Suprapubic skin (tissue), 4 donors: ENCODE results near the gene GHDC. TPM values are rescaled to one million over a fixed set of nuclear protein-coding genes. Genes with fewer than 3 reads are reported as not detected.
A peak's percentile ranks its signal among the peaks of the same experiment; 100 is the strongest.

Experiments
- DNase-seq, 2 donors: peaks; one replicate each; pipeline ENCODE4 v3.0.0-alpha.2; 2019; ENCODE audit warnings: low spot score in 2 of 2
- H3K27ac ChIP-seq: fragments of 200-600 bp; sonication (generic); one replicate; pipeline ENCODE4 v1.5.1; 2019
- H3K27me3 ChIP-seq: fragments of 200-600 bp; sonication (generic); one replicate; pipeline ENCODE4 v1.5.1; 2019
- H3K36me3 ChIP-seq: fragments of 200-600 bp; sonication (generic); one replicate; pipeline ENCODE4 v1.5.1; 2019
- H3K4me1 ChIP-seq: fragments of 200-600 bp; sonication (generic); one replicate; pipeline ENCODE4 v1.5.1; 2019
- H3K4me3 ChIP-seq: fragments of 200-600 bp; sonication (generic); one replicate; pipeline ENCODE4 v1.5.1; 2019; ENCODE audit warnings: mild to moderate bottlenecking
- H3K9me3 ChIP-seq: fragments of 200-600 bp; sonication (generic); one replicate; pipeline ENCODE4 v1.5.1; 2019
- EP300 ChIP-seq: sonication (generic); formaldehyde crosslinking; IDR thresholded peaks from one replicate; pipeline ENCODE4 v1.6.1; 2017; ENCODE audit warnings: antibody characterized with exemption
- POLR2A ChIP-seq, 2 donors: fragments of 450-650 bp; IDR thresholded peaks; one replicate each; pipeline ENCODE4 v1.6.1; 2017; ENCODE audit warnings: antibody characterized with exemption in 2 of 2, mild to moderate bottlenecking in 2 of 2, moderate library complexity in 2 of 2
- POLR2AphosphoS5 ChIP-seq, 3 donors: sonication (generic); formaldehyde crosslinking; IDR thresholded peaks; one replicate each; pipeline ENCODE4 v1.6.1; 2017; ENCODE audit warnings: antibody characterized with exemption in 3 of 3
- WGBS: methylation state at CpG from one replicate; pipeline ENCODE4 v1.1.5; 2018; 5-methylcytosine and 5-hydroxymethylcytosine counted together
- total RNA-seq, 4 donors: library from RNA; depleted of rRNA; stranded (reverse); fragments of >200 nt; gene quantifications; one replicate each; pipeline ENCODE4 v1.1.0, GENCODE V29; 2016
- TF ChIP-seq, protein P1 (sequence below), 2 donors: fragments of 200-600 bp in 1 of 2; fragments of 450-650 bp in 1 of 2; sonication (generic) in 1 of 2; IDR thresholded peaks; one replicate each; pipeline ENCODE4 v1.5.1; 2016 to 2019; ENCODE audit warnings: antibody characterized with exemption in 2 of 2, mild to moderate bottlenecking in 1 of 2, moderate library complexity in 1 of 2

The GHDC gene
- total RNA-seq, 4 donors from 2014 or later: 14.6 to 22.8 (median 18.7) TPM

DNA sequence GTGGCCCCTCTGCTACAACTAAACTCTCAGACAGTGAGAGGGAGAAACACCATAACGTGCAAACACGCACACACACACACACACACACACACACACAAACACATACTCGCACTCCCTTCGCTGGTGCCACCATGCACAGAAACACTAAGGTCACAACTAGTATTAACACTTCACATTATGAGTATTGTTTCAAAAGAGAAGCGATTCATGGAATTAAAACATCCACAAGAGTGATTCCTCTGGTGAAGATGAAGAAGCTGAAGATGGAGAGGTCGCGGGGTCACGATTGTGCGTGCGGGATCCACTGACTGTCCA, 7.1 kb upstream of the GHDC start:
- no peak overlapping the region for H3K27ac ChIP-seq
- no peaks in the 10 kb centered on the region for H3K4me1 ChIP-seq
- no peak overlapping the region for H3K4me3 ChIP-seq
- H3K9me3 ChIP-seq: no peaks in the 10 kb centered on the region
- H3K36me3 ChIP-seq: peaks cover 68% of the 10 kb centered on the region
- DNase-seq: no peak
- WGBS: 88% methylated on average over 10 of the region's 10 CpGs
- no peak for TF ChIP-seq EP300
- TF ChIP-seq POLR2A (IDR thresholded peaks at IDR 0.05): no peak
- TF ChIP-seq, protein P1, sequence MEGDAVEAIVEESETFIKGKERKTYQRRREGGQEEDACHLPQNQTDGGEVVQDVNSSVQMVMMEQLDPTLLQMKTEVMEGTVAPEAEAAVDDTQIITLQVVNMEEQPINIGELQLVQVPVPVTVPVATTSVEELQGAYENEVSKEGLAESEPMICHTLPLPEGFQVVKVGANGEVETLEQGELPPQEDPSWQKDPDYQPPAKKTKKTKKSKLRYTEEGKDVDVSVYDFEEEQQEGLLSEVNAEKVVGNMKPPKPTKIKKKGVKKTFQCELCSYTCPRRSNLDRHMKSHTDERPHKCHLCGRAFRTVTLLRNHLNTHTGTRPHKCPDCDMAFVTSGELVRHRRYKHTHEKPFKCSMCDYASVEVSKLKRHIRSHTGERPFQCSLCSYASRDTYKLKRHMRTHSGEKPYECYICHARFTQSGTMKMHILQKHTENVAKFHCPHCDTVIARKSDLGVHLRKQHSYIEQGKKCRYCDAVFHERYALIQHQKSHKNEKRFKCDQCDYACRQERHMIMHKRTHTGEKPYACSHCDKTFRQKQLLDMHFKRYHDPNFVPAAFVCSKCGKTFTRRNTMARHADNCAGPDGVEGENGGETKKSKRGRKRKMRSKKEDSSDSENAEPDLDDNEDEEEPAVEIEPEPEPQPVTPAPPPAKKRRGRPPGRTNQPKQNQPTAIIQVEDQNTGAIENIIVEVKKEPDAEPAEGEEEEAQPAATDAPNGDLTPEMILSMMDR (IDR thresholded peaks at IDR 0.05): no peak
- TF ChIP-seq POLR2AphosphoS5 (IDR thresholded peaks at IDR 0.05): no peak
- H3K27me3 ChIP-seq: no peaks in the 10 kb centered on the region

DNA sequence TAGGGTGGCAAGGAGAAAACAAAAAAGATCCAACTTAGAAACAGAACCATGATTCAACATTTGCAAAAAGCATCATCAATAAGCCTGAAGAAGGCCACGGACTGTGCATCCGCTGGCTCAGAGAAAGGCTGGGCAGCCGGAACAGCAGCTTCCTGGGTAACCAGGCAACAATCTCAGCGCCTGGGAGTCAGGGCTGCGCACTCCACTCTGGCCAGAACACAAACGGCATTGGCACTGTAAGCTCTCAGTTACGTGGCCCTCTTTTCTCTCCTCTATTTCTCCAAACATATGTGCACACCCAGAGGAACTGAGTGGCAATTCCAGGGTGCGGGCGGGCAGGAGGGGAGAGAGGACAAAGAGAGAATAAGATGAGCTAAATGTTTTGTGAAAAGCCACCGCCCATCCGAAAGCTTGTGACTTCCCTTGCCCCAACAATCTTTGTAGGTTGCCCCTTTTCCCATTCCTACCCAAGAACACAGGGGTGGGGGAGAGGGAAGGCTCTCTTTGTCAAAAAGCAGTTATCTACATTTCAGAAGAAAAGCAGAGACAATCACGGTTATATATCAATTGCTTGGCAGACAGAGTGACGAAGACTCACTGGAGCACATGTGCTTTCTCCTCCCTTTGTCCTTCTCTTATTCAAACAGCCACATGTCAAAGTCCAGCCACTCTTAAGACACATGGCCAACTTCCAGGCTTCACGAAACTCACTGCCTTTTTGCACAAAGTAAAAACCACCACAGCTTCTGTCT, 6.6 kb upstream of the GHDC start:
- TF ChIP-seq, protein P1 (IDR thresholded peaks at IDR 0.05): no peak
- TF ChIP-seq POLR2A (IDR thresholded peaks at IDR 0.05) (no peak), EP300 (no peak), POLR2AphosphoS5 (IDR thresholded peaks at IDR 0.05) (no peak)
- Histone ChIP-seq H3K27me3 (no peaks in the 10 kb centered on the region), H3K4me3 (no peak overlapping the region), H3K4me1 (no peaks in the 10 kb centered on the region), H3K9me3 (no peaks in the 10 kb centered on the region), H3K36me3 (peaks cover 63% of the 10 kb centered on the region), H3K27ac (peak overlapping the region; percentile 20)
- 78% methylated on average over 13 of the region's 14 CpGs for WGBS
- DNase-seq: no peak

DNA sequence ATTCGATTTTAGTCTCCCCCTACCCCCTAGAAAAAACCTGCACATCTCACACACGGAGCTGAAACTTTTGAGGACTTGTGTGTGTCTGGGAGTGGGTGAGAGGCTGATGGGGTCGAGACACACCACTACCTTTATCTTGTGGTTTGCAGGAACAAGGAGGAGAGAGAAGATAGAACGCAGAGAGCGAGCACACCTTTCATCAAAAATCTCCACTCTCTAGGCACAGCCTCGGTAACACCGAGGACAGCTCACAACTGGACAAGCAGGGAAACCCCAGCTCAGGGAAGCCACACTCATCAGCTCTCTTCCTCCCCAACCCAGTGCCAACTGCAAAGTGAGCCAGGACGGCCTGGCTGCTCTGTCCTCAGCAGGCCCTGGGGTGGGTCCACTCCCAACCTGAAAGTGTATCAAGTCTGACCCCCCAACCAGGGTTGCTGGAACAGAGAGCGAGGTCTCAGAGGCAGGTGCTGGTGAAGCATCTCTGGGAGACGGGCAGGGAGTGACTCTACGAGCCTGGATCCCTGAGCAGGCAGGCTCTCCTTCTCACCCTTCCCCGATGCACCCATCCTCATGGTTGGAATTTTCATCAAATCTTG, 5.2 kb upstream of the GHDC start:
- 83% methylated on average over 11 of the region's 12 CpGs for WGBS
- DNase-seq: peak in 1 of 2 donors; percentile 51
- Histone ChIP-seq H3K36me3 (peaks cover 49% of the 10 kb centered on the region), H3K4me1 (peaks cover 3% of the 10 kb centered on the region), H3K4me3 (no peak overlapping the region), H3K27ac (no peak overlapping the region), H3K9me3 (no peaks in the 10 kb centered on the region), H3K27me3 (no peaks in the 10 kb centered on the region)
- TF ChIP-seq POLR2A (IDR thresholded peaks at IDR 0.05) (no peak), EP300 (no peak), POLR2AphosphoS5 (IDR thresholded peaks at IDR 0.05) (no peak)
- TF ChIP-seq, protein P1 (IDR thresholded peaks at IDR 0.05): no peak

DNA sequence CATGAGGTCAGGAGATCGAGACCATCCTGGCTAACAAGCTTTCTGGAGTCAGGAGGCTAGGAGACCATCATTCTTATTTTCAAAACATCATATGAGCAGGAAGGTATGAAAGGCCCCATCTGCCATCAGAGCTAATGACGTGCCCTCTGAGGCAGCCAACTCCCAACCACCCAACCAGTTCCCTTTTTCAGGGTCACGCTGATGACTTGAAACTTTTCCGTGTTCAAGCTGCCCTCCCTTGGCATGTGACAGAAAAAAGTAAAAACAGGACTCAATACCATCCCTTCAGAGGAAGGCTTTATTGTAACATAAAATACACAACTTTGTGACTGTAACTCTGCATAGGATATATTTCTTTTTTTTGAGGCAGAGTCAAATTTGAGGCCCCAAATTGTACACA, 4.6 kb upstream of the GHDC start:
- H3K27me3 ChIP-seq: no peaks in the 10 kb centered on the region
- TF ChIP-seq EP300: no peak
- no peak for TF ChIP-seq POLR2AphosphoS5 (IDR thresholded peaks at IDR 0.05)
- no peak for TF ChIP-seq POLR2A (IDR thresholded peaks at IDR 0.05)
- TF ChIP-seq, protein P1 (IDR thresholded peaks at IDR 0.05): no peak
- H3K36me3 ChIP-seq: peaks cover 43% of the 10 kb centered on the region
- peak overlapping the region; percentile 3 for H3K27ac ChIP-seq
- H3K4me1 ChIP-seq: peaks cover 7% of the 10 kb centered on the region
- no peak overlapping the region for H3K4me3 ChIP-seq
- 75% methylated on average over 4 of the region's 4 CpGs for WGBS
- DNase-seq: peak in 1 of 2 donors; percentile 64
- H3K9me3 ChIP-seq: no peaks in the 10 kb centered on the region

DNA sequence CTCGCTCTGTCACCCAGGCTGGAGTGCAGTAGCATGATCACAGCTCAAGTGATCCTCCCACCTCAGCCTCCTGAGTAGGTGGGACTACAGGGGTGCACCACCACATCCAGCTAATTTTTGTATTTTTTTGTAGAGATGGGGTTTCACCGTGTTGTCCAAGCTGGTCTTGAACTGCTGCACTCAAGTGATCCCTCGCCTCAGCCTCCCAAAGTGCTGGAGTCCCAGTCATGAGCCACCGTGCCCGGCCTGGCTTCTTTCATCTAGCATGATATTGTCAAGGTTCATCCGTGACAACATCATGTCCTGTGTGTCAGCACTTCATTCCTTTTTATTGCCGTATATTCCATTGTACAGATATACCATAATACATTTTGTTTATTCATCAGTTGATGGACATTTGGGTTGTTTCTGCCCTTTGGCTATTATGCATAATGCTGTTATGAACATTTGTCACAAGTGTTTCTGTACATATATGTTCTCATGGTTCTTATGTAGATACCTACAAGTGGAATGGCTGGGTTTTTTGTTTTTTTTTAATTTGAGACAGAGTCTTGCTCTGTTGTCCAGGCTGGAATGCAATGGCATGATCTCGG, 3.4 kb upstream of the GHDC start:
- no peak for TF ChIP-seq EP300
- no peak for TF ChIP-seq POLR2A (IDR thresholded peaks at IDR 0.05)
- no peak for TF ChIP-seq POLR2AphosphoS5 (IDR thresholded peaks at IDR 0.05)
- TF ChIP-seq, protein P1 (IDR thresholded peaks at IDR 0.05): no peak
- peaks cover 16% of the 10 kb centered on the region for H3K4me1 ChIP-seq
- WGBS: 94% methylated on average over 8 of the region's 8 CpGs
- no peak for DNase-seq
- H3K27ac ChIP-seq: no peak overlapping the region
- peaks cover 33% of the 10 kb centered on the region for H3K36me3 ChIP-seq
- no peak overlapping the region for H3K4me3 ChIP-seq
- H3K9me3 ChIP-seq: no peaks in the 10 kb centered on the region
- H3K27me3 ChIP-seq: no peaks in the 10 kb centered on the region
